LHCN-M2 (cell line): ENCODE measurements around the gene RNF220. TPM values are rescaled to one million over a fixed set of nuclear protein-coding genes. Genes with fewer than 3 reads are reported as not detected.
A peak's percentile ranks its signal among the peaks of the same experiment; 100 is the strongest.

Experiments
- DNase-seq: peaks from one replicate; pipeline ENCODE4 v3.0.0-alpha.2; 2012; ENCODE audit warnings: low read depth
- total RNA-seq: library from RNA; depleted of rRNA; stranded (reverse); fragments of >200 nt; gene quantifications from 2 replicates; pipeline ENCODE4 v1.2.3, GENCODE V29; 2014

RNF220 gene
- total RNA-seq, 1 experiment from 2014 or later: 124 TPM

DNA sequence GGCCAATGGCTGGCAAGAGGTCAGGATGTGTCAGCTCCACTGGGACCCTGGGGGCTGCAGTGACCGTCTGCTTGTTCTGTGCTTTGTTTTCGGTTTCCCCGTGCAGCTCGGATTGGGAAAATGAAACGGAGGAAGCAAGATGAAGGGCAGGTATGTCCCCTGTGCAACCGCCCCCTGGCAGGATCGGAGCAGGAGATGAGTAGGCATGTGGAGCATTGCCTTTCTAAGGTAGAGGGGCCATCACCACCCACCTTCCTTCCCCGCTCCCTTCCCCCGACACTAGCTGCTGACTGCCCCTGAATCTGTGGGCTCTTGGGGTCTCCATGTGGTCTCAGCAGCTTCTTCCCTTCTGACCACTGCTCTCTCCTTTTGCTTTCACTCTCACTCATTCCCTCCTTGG lies 230.4 kb downstream of the RNF220 start:
- no peak for DNase-seq

DNA sequence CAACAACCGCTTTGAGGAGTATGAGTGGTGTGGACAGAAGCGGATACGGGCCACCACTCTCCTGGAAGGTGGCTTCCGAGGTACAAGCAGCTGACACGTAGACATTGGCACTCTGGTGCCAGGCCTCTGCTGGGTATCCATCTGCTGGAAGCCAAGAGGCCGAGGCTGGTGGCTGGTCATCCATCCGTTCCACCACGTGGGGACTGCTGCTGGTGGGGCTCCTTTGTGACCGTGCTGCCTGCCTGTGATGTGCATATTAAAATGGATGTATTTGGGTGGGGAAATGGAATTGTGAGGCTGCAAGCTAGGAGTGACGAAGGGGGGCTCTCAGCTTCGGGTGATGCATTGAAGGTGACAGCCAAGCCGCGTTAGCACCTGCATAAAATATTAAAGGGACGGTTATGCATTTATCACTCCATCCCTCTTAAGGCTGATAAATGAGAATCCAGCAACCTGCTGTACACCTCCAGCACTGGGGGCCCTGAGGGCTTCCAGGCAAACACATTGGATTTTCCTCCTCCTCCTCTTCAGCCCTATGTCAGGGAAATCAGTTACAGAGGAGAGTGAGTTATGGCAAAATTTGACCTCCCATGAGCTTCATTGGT lies 231.1 kb downstream of the RNF220 start:
- DNase-seq: no peak

DNA sequence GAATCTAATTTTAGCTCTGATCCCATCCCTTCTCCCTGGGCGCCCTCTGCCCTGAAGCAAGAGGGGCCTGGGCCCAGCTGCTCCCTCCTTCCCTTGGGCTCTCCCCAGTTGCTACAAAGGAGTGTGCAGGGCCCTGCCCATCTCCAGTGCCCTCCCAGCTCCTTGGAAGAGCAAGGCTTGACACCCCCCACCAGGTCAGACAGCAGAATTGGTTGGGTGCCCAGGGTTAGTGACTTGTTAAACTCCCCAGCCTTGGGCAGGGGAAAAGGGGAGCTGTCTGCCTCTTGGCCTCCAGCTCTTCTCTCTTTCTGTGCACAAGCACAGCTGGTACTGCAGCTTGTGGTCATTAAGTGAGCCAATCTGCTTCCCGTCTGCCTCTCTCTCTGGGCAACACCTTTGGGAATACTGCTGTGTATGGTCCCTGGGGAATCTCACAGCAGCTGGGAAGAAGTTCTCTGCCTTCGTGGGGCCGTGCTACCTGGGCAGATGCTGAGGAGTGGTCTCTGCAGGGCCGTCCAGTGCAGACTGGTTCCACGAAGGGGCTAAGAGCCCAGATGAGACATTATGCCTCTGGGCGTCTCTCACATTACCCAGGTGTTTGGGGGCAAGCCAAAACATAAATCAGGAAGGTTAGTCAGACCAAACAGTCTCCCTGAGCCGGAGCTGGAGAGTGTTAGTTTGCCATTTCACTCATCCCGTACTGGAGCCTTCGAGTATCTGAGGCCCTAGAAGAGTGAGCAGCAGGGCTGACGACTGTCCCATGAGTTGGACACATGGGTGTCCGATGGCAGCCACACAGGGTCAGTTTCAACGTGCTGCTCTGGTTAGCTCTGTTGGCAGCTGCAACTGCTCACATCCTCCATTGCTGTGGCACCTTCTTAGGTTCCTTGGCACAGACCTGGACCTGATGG lies 231.9 kb downstream of the RNF220 start:
- DNase-seq: no peak

DNA sequence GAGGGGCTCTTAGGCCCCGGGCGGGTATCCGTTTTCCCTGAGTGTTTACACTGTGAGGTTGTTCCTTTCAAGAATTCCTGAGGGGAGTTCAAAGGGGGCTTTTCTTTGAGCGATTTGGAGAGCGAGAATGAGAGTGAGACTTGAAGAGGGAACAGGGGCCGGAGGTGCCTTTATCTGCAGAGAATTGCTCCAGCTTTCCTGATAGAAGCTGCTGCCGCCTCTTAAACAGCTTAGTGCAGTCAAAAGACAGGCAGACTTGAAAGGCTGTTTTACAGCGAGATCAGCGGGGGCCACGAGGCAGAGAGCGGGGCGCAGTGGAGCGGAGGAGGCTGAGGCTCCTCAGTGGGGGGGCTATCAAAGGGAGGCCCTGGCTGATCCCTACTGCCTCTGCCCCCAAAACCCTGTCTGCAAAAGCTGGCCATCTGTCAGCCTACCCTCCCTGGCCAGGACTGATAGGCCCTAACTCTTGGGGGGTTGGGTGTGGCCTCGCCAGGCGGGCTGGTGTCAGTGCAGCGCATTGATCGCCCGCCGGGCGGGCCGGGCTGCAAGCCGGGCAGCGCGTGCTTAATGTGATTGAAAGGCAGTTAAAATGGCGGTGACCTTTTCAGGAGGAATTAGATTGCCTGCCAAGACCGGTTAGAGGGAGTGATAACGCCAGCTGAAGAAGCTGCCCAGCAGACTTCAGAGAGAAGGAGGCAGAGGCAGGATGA lies 232.8 kb downstream of the RNF220 start:
- no peak for DNase-seq

DNA sequence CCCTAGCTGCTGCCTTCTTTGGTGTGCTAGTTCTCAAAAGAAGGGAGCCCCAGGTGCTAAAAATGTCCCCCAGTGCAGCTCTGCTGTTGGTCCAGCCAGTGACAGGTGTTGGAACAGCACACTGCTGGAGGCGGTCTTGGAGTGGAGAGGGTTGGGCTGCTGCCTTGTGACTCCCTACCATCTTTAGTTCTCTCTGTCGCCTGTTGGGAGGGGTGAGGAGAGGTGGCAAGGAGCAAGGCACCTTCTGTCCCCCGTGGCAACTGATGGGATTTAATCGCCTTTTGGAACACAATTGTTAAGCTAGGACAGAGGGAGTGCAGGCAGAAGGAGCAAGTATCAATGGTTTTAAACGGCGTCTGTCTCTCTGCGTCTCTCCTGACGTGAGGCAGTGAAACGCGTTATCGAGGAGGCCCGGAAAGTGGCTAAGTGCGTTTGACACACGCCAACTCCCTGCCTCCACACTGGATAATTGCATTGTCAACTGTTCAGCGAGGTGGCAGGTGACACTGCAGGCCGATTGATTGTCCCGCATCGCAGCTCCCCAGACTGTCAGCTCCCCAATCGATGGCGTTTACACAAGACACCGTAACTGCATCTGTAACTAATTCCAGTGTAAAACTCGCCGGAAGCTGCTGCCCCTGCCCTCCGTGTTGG lies 235.3 kb downstream of the RNF220 start:
- DNase-seq: no peak

DNA sequence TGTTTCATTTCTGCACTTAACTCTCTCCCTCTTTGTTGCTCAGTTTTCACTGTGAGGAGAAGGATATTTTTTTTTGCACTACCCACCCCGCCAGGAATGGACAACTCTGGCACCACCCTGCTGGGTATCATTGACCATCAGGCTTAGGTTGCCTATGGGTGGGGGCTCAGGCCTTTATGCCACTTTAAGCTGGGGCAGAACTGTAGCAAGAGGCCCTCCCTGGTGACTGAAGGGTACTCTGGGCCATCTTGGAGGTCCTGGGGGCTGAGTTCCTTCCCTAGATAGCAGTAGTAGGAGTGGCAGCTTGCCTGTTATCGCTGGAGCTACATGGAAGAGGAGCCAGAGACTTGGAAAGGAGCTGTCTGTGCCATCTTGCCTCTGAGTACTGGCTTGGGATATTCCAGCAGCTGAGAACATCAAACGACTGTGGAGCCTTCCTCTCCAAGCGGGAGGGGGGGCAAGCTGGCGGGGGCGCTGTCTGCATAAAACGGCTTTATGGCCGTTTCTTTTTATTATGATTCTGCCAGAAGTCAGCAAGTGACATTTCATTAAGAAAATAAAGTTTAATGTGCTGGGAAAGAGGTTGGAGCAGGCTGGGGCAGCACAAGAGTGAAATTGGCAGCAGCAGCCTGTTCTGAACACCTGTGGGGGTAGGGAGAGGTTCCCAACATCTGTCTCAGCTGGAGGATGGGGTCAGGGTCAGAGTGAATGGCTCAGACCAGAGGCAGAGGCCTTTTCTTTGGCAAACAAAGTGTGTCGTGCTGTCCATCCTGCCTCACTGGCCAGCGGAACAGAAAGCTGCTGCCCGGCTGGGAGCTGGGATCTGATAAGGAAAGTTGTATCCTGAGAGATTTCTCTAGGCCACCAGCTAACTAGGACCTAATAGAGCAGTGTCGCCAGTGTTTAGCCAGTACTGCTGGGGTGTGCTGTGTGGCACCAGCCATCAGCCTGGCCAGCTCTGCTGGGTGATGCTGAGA lies 236.4 kb downstream of the RNF220 start:
- no peak for DNase-seq

DNA sequence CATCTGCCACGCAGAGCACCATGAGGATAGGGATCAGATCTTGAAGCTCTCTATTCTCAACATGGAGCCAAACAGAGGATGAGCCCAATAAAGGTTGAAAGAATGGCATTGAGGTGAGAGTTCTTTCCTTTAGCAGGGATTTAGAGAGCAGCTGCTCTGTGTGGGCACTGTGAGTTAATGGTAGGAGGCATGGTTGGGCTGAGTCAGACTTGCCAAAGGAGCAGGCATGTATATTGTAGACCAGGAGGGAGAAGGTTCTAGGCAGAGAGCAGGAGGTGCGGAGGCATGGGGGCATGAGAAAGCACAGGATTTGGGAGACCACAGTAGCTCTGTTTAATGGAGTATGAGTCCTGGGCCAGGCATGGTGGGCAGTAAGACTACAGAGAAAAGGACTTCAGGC lies 237.2 kb downstream of the RNF220 start:
- peak; percentile 79 for DNase-seq

DNA sequence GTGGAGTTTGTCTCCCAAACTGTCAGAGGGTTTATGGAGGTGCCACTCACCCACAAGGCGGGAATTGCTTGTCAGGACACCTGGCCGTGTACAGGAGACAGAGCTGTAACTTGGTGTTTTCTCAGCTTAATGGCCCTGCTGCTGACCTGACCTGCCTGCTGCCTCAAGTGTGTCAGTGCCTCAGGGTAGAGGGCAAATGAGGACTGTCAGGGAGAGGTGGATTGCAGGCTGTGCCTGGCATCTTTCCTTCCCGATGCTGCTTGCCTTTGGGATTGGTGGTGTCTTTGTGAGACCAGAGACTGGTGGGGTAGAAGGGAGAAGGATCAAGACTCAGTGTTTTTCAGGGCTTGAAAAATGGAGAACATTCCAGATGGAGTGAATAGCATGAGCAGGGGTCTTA lies 237.9 kb downstream of the RNF220 start:
- DNase-seq: peak; percentile 6

DNA sequence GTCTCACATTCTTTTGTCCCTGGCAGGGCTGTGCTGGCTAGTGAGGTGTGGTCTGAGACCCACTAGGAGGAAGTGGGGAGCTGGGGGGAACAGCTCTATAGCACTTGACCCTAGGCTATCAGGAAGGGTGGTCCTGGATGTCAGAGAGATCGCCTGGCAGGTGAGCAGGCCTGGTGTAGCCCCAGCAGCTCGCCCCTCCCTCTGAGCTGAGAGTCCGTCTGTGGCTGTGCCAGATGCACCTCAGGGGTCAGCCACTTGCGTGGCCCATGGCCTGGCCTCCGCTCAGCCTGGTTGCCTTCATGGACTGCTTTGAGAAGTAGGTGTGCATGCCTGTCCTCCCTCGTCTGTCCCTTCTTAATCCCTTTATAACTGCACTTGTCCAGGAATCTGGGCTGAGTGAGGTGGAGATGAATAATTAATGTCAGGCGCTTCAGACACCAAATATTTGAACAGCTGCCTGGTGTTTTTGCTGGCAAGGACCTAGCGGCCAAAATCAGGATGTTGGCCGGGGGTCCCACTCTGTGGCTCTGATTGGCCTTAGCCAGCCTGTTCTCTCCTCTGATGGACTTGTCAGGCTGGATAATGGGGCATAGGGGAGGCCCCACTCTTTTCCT lies 238.8 kb downstream of the RNF220 start:
- peak; percentile 79 for DNase-seq

DNA sequence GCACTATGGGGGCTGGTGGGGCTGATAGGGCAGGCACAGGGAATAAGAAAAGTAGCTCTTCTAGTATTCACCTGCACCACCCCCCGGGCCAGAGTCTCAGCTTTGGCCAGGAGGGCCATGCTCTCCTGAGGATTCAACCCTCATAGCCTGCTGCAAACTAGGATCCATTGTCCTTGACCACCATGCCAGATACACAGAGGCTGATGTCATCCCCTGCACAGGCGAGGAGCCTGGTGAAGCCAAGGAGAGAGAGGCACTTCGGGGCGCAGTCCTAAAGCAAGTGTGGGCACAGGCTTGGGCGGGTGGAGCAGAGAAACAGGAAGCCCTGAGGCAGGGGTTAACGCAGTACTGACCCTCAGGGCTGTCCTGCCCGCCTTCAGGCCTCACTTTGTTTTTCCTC lies 239.8 kb downstream of the RNF220 start:
- DNase-seq: no peak

DNA sequence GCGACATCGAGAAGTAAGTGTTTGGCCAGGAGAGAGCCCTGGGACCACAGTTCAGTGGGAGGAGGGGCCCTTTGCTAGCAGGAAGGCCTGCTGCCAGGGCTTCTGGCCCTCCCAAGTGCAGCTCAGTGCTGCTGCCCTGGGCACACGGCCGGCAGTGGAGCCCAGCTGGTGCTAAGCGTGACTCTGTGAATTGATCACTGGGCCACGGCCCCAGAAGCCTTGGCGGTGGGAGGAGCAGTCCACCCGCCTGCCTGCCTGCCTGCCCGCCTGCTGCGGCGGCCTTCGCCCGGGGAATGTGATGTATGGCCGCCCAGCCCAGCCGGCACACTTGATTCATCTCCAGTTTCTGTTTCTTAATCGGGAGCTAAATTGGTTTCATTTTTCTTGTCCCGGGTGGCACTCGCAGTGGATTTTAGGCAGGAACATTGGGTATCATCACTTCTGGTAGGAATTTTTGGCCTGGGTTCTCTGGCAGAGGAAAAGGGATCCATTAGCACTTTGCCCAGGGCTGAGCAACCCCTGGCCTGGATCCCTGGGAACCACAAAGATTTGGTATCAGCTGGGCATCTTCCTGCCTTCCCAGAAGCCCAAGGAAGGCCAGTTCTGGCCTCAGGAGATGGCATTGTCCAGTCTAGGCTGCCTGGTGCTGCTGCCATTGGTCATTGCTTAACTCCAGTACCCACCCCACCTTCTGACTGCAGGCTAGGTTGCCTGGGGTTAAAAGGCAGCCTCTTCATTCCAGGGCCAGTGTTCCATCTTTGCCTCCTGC lies 240.6 kb downstream of the RNF220 start:
- DNase-seq: peak; percentile 84

DNA sequence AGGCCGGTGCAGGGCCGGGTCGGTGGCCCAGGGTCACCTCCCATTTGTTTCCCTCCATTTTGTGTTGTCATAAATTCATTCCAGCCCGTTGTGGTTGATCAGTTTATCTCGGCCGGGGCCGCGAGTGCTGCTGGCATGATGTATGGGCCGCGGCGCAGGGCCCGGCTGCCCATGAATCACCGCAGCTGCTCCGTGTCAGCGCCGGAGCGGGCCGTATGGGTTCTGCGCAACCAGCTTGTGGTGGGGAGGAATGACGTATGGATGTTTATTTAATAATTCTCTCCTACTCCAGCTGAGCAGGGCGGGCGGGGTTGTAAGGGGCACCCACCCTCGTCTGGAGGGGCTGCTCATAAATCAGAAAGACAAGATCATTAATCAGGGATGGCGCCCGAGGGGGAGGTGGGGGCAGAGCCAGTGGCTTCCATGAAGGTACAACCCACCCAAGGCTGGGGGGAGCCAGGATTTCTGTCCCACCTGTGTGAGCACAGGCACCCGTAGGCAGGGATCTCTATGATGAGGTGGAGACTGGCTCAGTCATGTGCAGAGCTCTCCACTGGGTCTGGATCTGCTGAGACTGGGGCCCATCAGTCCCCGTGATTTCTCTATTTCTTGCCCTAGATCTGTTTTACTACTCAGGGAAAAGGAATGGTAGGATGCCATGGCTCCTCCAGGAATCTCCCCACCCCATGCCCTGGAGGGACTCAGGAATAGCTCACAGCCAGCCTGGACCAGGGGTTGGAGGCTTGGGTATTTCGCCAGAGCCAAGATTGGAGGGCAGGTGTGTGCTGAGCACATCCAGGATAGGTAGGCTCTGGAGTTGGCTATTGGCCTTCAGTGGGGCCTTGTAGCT lies 241.4 kb downstream of the RNF220 start:
- DNase-seq: peak; percentile 95

DNA sequence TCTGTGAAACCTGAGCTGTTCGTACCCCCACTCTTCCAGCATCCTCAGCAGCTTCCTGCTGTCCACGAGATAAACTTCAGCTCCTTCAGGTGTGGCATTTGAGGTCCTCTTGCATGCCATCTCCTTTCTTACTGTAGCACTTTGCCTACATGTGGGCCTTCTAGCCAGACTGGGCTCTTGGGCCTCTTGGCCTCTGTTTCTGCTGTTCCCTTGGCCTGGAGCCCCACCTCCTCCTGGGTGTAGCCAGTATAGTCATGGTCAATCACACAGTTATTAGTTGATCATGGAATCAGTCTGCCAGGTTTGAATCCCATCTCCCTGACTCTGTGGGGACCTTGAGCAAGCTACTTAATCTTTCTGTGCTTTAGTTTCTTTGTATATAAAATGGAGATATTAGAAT lies 242.8 kb downstream of the RNF220 start:
- no peak for DNase-seq

DNA sequence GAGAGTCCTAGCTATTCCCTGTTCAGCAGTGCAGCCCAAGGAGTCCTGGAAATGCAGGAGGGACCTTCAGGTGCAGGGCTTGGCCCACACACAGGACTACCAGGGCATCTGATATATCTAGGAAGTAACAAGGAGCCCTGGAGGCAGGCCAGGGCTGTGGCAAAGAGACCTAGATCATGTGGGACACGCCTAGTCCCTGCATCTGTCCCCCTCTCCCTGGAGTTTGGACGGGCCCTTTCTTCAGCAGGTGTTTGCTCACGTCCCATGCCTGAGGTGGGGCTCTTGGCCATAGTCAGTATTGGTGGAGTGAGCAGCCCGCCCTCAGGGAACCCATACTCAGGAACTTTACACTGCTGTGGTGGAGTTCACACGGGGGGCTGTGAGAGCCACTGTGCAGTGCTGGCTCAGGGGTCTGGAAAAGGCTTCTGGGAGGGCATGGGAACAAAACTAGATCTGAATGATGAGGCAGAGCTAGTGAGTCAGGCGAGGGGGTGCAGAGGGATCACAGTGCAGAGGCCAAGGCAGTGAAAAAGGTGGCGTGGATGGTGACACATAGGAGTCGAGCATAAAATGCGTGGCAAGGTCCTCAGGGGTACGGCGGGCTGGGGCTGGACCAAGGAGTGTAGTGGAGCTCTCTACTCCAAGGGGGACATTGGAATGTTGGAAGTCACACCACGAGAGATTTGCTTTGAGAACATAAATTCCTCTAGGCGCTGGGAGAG lies 243.6 kb downstream of the RNF220 start:
- DNase-seq: no peak

DNA sequence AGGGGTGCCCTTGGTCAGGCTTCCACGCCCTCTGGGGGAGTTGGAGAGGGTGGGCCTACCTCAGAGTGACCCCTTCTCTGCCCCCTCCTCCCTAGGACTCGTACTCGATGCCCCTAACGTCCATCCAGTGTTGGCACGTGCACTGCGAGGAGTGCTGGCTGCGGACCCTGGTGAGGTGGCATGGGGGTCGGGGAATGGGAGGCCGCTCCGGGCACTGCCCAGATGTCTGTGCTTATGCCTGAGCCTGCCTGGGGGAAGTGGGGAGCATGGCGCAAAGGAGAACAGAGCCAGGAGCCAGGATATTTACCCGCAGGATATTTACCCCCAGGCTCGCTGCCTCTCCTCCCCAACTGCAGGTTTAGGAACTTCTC lies 244.7 kb downstream of the RNF220 start:
- no peak for DNase-seq

DNA sequence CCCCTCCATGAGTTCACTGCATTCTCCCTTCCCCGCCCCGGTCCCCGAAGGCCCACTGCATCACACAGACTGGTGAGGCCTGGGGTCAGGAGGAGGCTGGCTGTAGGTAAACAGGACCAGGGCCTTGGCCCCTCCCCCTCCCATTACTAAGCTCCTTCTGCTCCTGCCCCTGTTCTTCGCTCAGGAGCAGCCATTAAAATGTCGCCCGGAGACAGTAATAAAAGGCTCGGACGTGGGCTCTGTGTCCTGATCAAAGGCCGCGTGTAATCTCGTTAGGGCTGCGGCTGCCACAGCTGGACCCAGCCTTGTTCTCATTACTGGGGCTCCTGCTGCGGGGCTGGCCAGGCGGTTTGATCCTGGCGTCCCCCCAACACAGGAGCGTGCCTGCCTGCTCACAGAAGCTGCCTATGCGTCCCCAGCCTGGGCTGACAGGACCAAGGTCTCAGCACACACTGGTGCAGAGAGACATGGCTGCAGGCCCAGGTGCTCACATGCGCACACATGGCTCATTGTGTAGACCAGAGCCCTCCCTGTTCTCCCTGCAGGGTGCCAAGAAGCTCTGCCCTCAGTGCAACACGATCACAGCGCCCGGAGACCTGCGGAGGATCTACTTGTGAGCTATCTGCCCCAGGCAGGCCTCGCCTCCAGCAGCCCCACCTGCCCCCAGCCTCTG lies 245.2 kb downstream of the RNF220 start:
- no peak for DNase-seq

DNA sequence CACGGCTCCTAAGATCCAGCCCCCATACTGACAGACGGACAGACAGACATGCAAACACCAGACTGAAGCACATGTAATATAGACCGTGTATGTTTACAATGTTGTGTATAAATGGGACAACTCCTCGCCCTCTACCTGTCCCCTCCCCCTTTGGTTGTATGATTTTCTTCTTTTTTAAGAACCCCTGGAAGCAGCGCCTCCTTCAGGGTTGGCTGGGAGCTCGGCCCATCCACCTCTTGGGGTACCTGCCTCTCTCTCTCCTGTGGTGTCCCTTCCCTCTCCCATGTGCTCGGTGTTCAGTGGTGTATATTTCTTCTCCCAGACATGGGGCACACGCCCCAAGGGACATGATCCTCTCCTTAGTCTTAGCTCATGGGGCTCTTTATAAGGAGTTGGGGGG lies 246.0 kb downstream of the RNF220 start:
- no peak for DNase-seq
